Measurements from ENCODE around the gene CELSR1. TPM values are rescaled to one million over a fixed set of nuclear protein-coding genes. Genes with fewer than 3 reads are reported as not detected.

The CELSR1 gene
- total RNA-seq, 1 experiment from 2014 or later, result 30.7 TPM

DNA sequence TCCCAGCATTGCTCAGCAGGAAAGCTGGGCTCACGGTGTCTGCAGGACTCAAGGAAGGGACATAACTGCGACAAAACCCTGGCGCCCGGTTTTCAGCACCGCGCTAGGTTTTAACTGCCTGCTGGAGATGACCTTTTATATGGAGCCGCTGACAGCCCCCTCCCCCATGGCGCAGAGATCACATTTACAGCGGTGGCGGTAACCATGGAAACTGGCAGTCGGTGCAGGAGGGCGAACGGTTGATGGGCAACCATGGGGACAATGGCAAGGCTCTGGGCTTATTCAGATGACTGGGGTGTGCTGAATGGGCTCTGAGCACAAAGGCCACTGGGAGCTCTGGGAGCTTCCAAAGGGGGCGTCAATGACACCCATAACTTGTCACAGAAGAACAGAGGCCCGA is 37.2 kb downstream of the CELSR1 start:
- no peaks in the 10 kb centered on the region for H3K36me3 ChIP-seq (ENCODE audit: control insufficient read depth, insufficient read depth, low read length)
- POLR2A ChIA-PET, result interaction anchor here (0.7 kb wide), 1 partner anchor 76 kb away, joined by 16 read pairs; no protein-coding TSS in a partner anchor
- H3K4me1 ChIP-seq (ENCODE audit: control insufficient read depth, insufficient read depth, low read length), result no peaks in the 10 kb centered on the region; the same call in 1 of the 2 replicates
- no peak for ATAC-seq
- intact Hi-C loops (cut with micrococcal nuclease; ENCODE audit: unreplicated experiment) (no loop called here), in situ Hi-C loops (cut with HindIII; ENCODE audit: low pct_unique_long_range_greater_than_20kb, low sequenced_read_pairs) (no loop called here)
- no peaks in the 10 kb centered on the region for H3K27me3 ChIP-seq (ENCODE audit: control insufficient read depth, insufficient read depth, low read length)
- no peak for DNase-seq (ENCODE audit: low read depth, low spot score)
- no peak overlapping the region for H3K4me3 ChIP-seq (ENCODE audit: low read depth in 2 of 2, low read length in 2 of 2)
- TF ChIP-seq POLR2AphosphoS5 (IDR thresholded peaks at IDR 0.05; ENCODE audit: low read depth, low read length) (no peak), SIN3A (IDR thresholded peaks at IDR 0.05; ENCODE audit: borderline replicate concordance, insufficient read depth, low read depth, low read length) (no peak), TCF7L2 (IDR thresholded peaks at IDR 0.05; ENCODE audit: low read depth, low read length) (no peak)
- TF ChIP-seq, protein P1, sequence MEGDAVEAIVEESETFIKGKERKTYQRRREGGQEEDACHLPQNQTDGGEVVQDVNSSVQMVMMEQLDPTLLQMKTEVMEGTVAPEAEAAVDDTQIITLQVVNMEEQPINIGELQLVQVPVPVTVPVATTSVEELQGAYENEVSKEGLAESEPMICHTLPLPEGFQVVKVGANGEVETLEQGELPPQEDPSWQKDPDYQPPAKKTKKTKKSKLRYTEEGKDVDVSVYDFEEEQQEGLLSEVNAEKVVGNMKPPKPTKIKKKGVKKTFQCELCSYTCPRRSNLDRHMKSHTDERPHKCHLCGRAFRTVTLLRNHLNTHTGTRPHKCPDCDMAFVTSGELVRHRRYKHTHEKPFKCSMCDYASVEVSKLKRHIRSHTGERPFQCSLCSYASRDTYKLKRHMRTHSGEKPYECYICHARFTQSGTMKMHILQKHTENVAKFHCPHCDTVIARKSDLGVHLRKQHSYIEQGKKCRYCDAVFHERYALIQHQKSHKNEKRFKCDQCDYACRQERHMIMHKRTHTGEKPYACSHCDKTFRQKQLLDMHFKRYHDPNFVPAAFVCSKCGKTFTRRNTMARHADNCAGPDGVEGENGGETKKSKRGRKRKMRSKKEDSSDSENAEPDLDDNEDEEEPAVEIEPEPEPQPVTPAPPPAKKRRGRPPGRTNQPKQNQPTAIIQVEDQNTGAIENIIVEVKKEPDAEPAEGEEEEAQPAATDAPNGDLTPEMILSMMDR (IDR thresholded peaks at IDR 0.05), result no peak
- TF ChIP-seq, protein P2, sequence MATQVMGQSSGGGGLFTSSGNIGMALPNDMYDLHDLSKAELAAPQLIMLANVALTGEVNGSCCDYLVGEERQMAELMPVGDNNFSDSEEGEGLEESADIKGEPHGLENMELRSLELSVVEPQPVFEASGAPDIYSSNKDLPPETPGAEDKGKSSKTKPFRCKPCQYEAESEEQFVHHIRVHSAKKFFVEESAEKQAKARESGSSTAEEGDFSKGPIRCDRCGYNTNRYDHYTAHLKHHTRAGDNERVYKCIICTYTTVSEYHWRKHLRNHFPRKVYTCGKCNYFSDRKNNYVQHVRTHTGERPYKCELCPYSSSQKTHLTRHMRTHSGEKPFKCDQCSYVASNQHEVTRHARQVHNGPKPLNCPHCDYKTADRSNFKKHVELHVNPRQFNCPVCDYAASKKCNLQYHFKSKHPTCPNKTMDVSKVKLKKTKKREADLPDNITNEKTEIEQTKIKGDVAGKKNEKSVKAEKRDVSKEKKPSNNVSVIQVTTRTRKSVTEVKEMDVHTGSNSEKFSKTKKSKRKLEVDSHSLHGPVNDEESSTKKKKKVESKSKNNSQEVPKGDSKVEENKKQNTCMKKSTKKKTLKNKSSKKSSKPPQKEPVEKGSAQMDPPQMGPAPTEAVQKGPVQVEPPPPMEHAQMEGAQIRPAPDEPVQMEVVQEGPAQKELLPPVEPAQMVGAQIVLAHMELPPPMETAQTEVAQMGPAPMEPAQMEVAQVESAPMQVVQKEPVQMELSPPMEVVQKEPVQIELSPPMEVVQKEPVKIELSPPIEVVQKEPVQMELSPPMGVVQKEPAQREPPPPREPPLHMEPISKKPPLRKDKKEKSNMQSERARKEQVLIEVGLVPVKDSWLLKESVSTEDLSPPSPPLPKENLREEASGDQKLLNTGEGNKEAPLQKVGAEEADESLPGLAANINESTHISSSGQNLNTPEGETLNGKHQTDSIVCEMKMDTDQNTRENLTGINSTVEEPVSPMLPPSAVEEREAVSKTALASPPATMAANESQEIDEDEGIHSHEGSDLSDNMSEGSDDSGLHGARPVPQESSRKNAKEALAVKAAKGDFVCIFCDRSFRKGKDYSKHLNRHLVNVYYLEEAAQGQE (IDR thresholded peaks at IDR 0.05; ENCODE audit: insufficient read depth in 1 of 2, low read depth in 2 of 2, low read length in 1 of 2), result no peak
- BruUV-seq (replicated peaks), result no TSS peak
- H3K27ac ChIP-seq (ENCODE audit: low read length), result no peak overlapping the region
- CTCF ChIA-PET, result no interaction called here
- H3K9me3 ChIP-seq (ENCODE audit: control insufficient read depth, insufficient read depth, low read depth, low read length), result no peaks in the 10 kb centered on the region

DNA sequence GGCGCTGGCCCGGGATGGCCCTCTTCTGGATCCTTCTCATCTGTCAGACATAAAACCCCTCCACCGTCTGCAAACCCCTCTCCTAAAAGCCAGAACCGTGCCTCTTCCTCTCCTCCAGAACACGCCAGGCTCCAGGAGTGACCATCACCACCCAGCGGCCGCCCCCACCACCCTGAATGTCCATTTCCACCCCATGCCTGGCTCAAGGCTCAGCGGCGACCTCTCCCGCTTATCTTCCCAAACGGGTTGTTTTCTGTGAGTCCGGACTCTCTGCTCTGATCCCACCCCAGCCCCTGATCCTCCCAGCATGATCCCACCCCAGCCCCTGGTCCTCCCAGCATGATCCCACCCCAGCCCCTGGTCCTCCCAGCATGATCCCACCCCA is 37.6 kb downstream of the CELSR1 start:
- no peak for DNase-seq (ENCODE audit: low read depth, low spot score)
- intact Hi-C loops (cut with micrococcal nuclease; ENCODE audit: unreplicated experiment) (no loop called here), in situ Hi-C loops (cut with HindIII; ENCODE audit: low pct_unique_long_range_greater_than_20kb, low sequenced_read_pairs) (no loop called here)
- Histone ChIP-seq H3K4me3 (ENCODE audit: low read depth in 2 of 2, low read length in 2 of 2) (no peak overlapping the region), H3K27me3 (ENCODE audit: control insufficient read depth, insufficient read depth, low read length) (no peaks in the 10 kb centered on the region), H3K36me3 (ENCODE audit: control insufficient read depth, insufficient read depth, low read length) (no peaks in the 10 kb centered on the region), H3K27ac (ENCODE audit: low read length) (no peak overlapping the region), H3K9me3 (ENCODE audit: control insufficient read depth, insufficient read depth, low read depth, low read length) (no peaks in the 10 kb centered on the region), H3K4me1 (ENCODE audit: control insufficient read depth, insufficient read depth, low read length) (no peaks in the 10 kb centered on the region; the same call in 1 of the 2 replicates)
- ChIA-PET POLR2A (interaction anchor here (0.7 kb wide), 1 partner anchor 76 kb away, joined by 16 read pairs; no protein-coding TSS in a partner anchor), CTCF (no interaction called here)
- ATAC-seq, result no peak
- BruUV-seq (replicated peaks), result no TSS peak
- TF ChIP-seq TCF7L2 (IDR thresholded peaks at IDR 0.05; ENCODE audit: low read depth, low read length) (no peak), SIN3A (IDR thresholded peaks at IDR 0.05; ENCODE audit: borderline replicate concordance, insufficient read depth, low read depth, low read length) (no peak)
- TF ChIP-seq, protein P2 (IDR thresholded peaks at IDR 0.05; ENCODE audit: insufficient read depth in 1 of 2, low read depth in 2 of 2, low read length in 1 of 2), result no peak
